Sigmoid colon (tissue), 7 donors: ENCODE results near the gene ZNF440. TPM values are rescaled to one million over a fixed set of nuclear protein-coding genes. Genes with fewer than 3 reads are reported as not detected.
"Not testable (repeated sequence)": the region's sequence is repeated elsewhere in the genome, so short reads cannot be mapped to it uniquely, and the experiment has no call there.

Experiments used
- DNase-seq: peaks from one replicate; pipeline ENCODE4 v3.0.0-alpha.2; 2019
- H3K27ac ChIP-seq, 4 donors: fragments of 200-600 bp; sonication (generic); one replicate each; pipeline ENCODE4 v1.5.1; 2016 to 2019; ENCODE audit warnings: mild to moderate bottlenecking in 1 of 4
- H3K27me3 ChIP-seq, 3 donors: fragments of 200-600 bp; sonication (generic); one replicate each; pipeline ENCODE4 v1.5.1; 2019; ENCODE audit warnings: mild to moderate bottlenecking in 1 of 3
- H3K36me3 ChIP-seq, 4 donors: fragments of 200-600 bp; sonication (generic); one replicate each; pipeline ENCODE4 v1.5.1; 2016 to 2019
- H3K4me1 ChIP-seq, 4 donors: fragments of 200-600 bp; sonication (generic); one replicate each; pipeline ENCODE4 v1.5.1; 2017 to 2019
- H3K4me3 ChIP-seq, 4 donors: fragments of 200-600 bp; sonication (generic); one replicate each; pipeline ENCODE4 v1.5.1; 2017 to 2019; ENCODE audit warnings: mild to moderate bottlenecking in 2 of 4, moderate library complexity in 1 of 4
- H3K9me3 ChIP-seq, 4 donors: fragments of 200-600 bp in 3 of 4; sonication (generic) in 3 of 4; one replicate each; pipeline versions ENCODE4 v1.5.1 to v1.6.1; 2013 to 2019
- CTCF ChIP-seq, 4 experiments: fragments of 450-650 bp in 3 of 4; fragments of 200-600 bp in 1 of 4; IDR thresholded peaks; one replicate each; pipeline ENCODE4 v1.5.1; 2016 to 2019; ENCODE audit warnings: antibody characterized with exemption in 4 of 4, mild to moderate bottlenecking in 3 of 4, moderate library complexity in 2 of 4
- EP300 ChIP-seq, 4 donors: sonication (generic); formaldehyde crosslinking; IDR thresholded peaks; one replicate each; pipeline ENCODE4 v1.6.1; 2017; ENCODE audit warnings: antibody characterized with exemption in 4 of 4
- POLR2A ChIP-seq, 2 donors: fragments of 450-650 bp; IDR thresholded peaks; one replicate each; pipeline ENCODE4 v1.6.1; 2016; ENCODE audit warnings: antibody characterized with exemption in 2 of 2, mild to moderate bottlenecking in 2 of 2, moderate library complexity in 2 of 2
- POLR2AphosphoS5 ChIP-seq, 4 donors: sonication (generic); formaldehyde crosslinking; IDR thresholded peaks; one replicate each; pipeline ENCODE4 v1.6.1; 2017; ENCODE audit warnings: antibody characterized with exemption in 4 of 4
- WGBS, 2 donors: extraction: QIAGEN DNeasy Blood & Tissue Kit; methylation state at CpG; one replicate each; pipeline ENCODE4 v1.1.7; 2013; 5-methylcytosine and 5-hydroxymethylcytosine counted together
- intact Hi-C: fragments of 100-400 bp; cut with DNase I; formaldehyde crosslinking; loops from one replicate; pipeline ENCODE4 v1.15.1; 2023
- polyA plus RNA-seq, 3 donors: library from polyadenylated mRNA; stranded (reverse); fragments of 200-250 nt; gene quantifications; one replicate each; pipeline ENCODE4 v1.2.3, GENCODE V29; 2013
- total RNA-seq, 4 donors: library from RNA; depleted of rRNA; stranded (reverse); fragments of >200 nt; gene quantifications; one replicate each; pipeline ENCODE4 v1.1.0, GENCODE V29; 2016
- donor health status: healthy with polysubstance abuse.
- donor health status: Bipolar disorder and iron deficiency.
- donor health status: healthy.

Gene ZNF440
- total and polyA plus RNA-seq, 7 donors, result 5.6 to 15.0 (median 9.0) TPM

GRCh38 chr19:11771520-11771919 lies 42.6 kb upstream of the ZNF440 start:
- DNase-seq, H3K4me3 ChIP-seq, H3K27ac ChIP-seq, H3K9me3 ChIP-seq, H3K27me3 ChIP-seq, intact Hi-C loops, H3K36me3 ChIP-seq: not testable (repeated sequence)
- TF ChIP-seq CTCF (IDR thresholded peaks at IDR 0.05), result peak in 1 of 4 experiments; percentile 14
- H3K4me1 ChIP-seq, result peaks cover 0 to 16% (median 13%) of the 10 kb centered on the region in 4 donors
- 80 to 86% methylated on average over 11 of the region's 11 CpGs for WGBS, 2 donors

GRCh38 chr19:11776669-11777068 lies 37.4 kb upstream of the ZNF440 start:
- H3K27me3 ChIP-seq, intact Hi-C loops, H3K4me3 ChIP-seq, H3K27ac ChIP-seq, DNase-seq, H3K4me1 ChIP-seq: not testable (repeated sequence)
- Histone ChIP-seq H3K36me3 (peaks cover 27 to 49% (median 40%) of the 10 kb centered on the region in 4 donors), H3K9me3 (peaks cover 11 to 32% (median 16%) of the 10 kb centered on the region in 4 donors)
- WGBS, 2 donors, result 96 to 97% methylated on average over 11 of the region's 11 CpGs

GRCh38 chr19:11780431-11781020 lies 33.5 kb upstream of the ZNF440 start:
- peaks cover 16 to 48% (median 19%) of the 10 kb centered on the region in 4 donors for H3K9me3 ChIP-seq
- H3K27me3 ChIP-seq, result no peaks in the 10 kb centered on the region
- 96 to 98% methylated on average over 7 of the region's 7 CpGs for WGBS, 2 donors
- no peak overlapping the region for H3K4me3 ChIP-seq
- H3K27ac ChIP-seq, result no peak overlapping the region
- no peak for DNase-seq
- intact Hi-C loops, result no loop called here
- H3K4me1 ChIP-seq, result no peaks in the 10 kb centered on the region
- H3K36me3 ChIP-seq, result peaks cover 34 to 51% (median 47%) of the 10 kb centered on the region in 4 donors
- TF ChIP-seq EP300 (IDR thresholded peaks at IDR 0.05) (no peak), CTCF (IDR thresholded peaks at IDR 0.05) (no peak)

GRCh38 chr19:11781295-11782057 lies 32.6 kb upstream of the ZNF440 start:
- intact Hi-C loops, result no loop called here
- no peak overlapping the region for H3K27ac ChIP-seq
- peaks cover 16 to 43% (median 19%) of the 10 kb centered on the region in 4 donors for H3K9me3 ChIP-seq
- no peak overlapping the region for H3K4me3 ChIP-seq
- 96 to 98% methylated on average over 5 of the region's 5 CpGs for WGBS, 2 donors
- TF ChIP-seq POLR2AphosphoS5 (IDR thresholded peaks at IDR 0.05) (no peak), EP300 (IDR thresholded peaks at IDR 0.05) (no peak), POLR2A (IDR thresholded peaks at IDR 0.05) (no peak)
- no peaks in the 10 kb centered on the region for H3K27me3 ChIP-seq
- DNase-seq, result no peak
- H3K36me3 ChIP-seq, result peaks cover 34 to 51% (median 47%) of the 10 kb centered on the region in 4 donors
- H3K4me1 ChIP-seq, result no peaks in the 10 kb centered on the region

GRCh38 chr19:11783767-11784166 lies 30.3 kb upstream of the ZNF440 start:
- Histone ChIP-seq H3K27ac (no peak overlapping the region), H3K4me1 (no peaks in the 10 kb centered on the region), H3K9me3 (peaks cover 16 to 55% (median 19%) of the 10 kb centered on the region in 4 donors), H3K27me3 (no peaks in the 10 kb centered on the region), H3K4me3 (no peak overlapping the region), H3K36me3 (peaks cover 28 to 39% (median 32%) of the 10 kb centered on the region in 4 donors)
- TF ChIP-seq POLR2AphosphoS5 (IDR thresholded peaks at IDR 0.05), result no peak
- TF ChIP-seq POLR2A (IDR thresholded peaks at IDR 0.05), result no peak
- no peak for TF ChIP-seq EP300 (IDR thresholded peaks at IDR 0.05)
- no peak for TF ChIP-seq CTCF (IDR thresholded peaks at IDR 0.05)
- WGBS, 2 donors, result 97% methylated on average over 1 of the region's 1 CpG
- DNase-seq, result no peak
- intact Hi-C loops, result no loop called here
